HCT116 (cell line): ENCODE measurements around the gene USP24. TPM values are rescaled to one million over a fixed set of nuclear protein-coding genes. Genes with fewer than 3 reads are reported as not detected.

Experiments
- ATAC-seq: fragments of 200-7000 bp; cut with Tn5 transposase; 2 replicates; pipeline ENCODE4 v1.9.1; 2020; ENCODE audit warnings: mild to moderate bottlenecking, moderate library complexity
- BruUV-seq: library from RNA; stranded (reverse); fragments of 400-500 nt; replicated peaks from 2 replicates; lab custom pipeline; 2021; lab: Mats Ljungman, UMichigan
- CTCF ChIA-PET: fragments of 300-600 bp; sonication (Branson Sonifier 250); formaldehyde crosslinking; loops from one replicate; lab custom pipeline; 2021; ENCODE audit warnings: antibody characterized with exemption; lab: Charles Lee
- POLR2A ChIA-PET: fragments of 300-600, 350-600 bp; sonication (Branson Sonifier 250); formaldehyde crosslinking; loops from one replicate; lab custom pipeline; 2021; ENCODE audit warnings: antibody characterized with exemption; lab: Charles Lee
- RAD21 ChIA-PET, 2 experiments: fragments of 300-600 bp; sonication (Branson Sonifier 250); formaldehyde crosslinking; loops; one replicate each; lab custom pipeline; 2023; ENCODE audit warnings: low total read pairs in 2 of 2; ENCODE audit not compliant: uncharacterized antibody in 2 of 2, unreplicated experiment in 2 of 2, low non-redundant PET in 1 of 2; lab: Charles Lee
- DNase-seq: peaks from one replicate; pipeline ENCODE4 v3.0.0-alpha.2; 2010; ENCODE audit warnings: low read depth, low spot score
- H2AFZ ChIP-seq: fragments of 200-600 bp; shearing (Covaris generic), sonication (generic); 2 replicates; pipeline ENCODE4 v1.6.1; 2017; ENCODE audit warnings: low read depth, mixed run types, mixed read lengths, antibody characterized with exemption, low read length; ENCODE audit not compliant: poor library complexity, severe bottlenecking
- H3K27ac ChIP-seq: 2 replicates; pipeline ENCODE4 v1.5.1; 2012; ENCODE audit warnings: low read depth, low read length
- H3K27me3 ChIP-seq: fragments of 200-600 bp; sonication (generic); 2 replicates; pipeline ENCODE4 v1.6.1; 2016; ENCODE audit warnings: mixed run types, low read length, mixed read lengths; ENCODE audit not compliant: insufficient read depth
- H3K36me3 ChIP-seq, 2 experiments: fragments of 200-500 bp in 1 of 2; fragments of 200-600 bp in 1 of 2; sonication (Bioruptor generic) in 1 of 2; sonication (generic) in 1 of 2; 2 replicates each; pipeline versions ENCODE4 v1.5.1 to v1.6.1; 2014 to 2016; ENCODE audit warnings: low read length in 2 of 2, inconsistent platforms in 1 of 2, mixed read lengths in 1 of 2, mixed run types in 1 of 2; ENCODE audit not compliant: insufficient read depth in 2 of 2, control insufficient read depth in 1 of 2
- H3K4me1 ChIP-seq, 2 experiments: fragments of 200-600 bp in 1 of 2; sonication (generic) in 1 of 2; 2 replicates each; pipeline versions ENCODE4 v1.5.1 to v1.6.1; 2012 to 2017; ENCODE audit warnings: low read length in 2 of 2, inconsistent platforms in 1 of 2, mild to moderate bottlenecking in 1 of 2, mixed read lengths in 1 of 2, mixed run types in 1 of 2, moderate library complexity in 1 of 2; ENCODE audit not compliant: insufficient read depth in 2 of 2, control insufficient read depth in 1 of 2
- H3K4me2 ChIP-seq: fragments of 200-600 bp; sonication (generic); 2 replicates; pipeline ENCODE4 v1.6.1; 2017; ENCODE audit warnings: mixed run types, low read length, mixed read lengths
- H3K4me3 ChIP-seq, 2 experiments: fragments of 200-600 bp in 1 of 2; sonication (generic) in 1 of 2; replicated peaks in 1 of 2; 2 replicates each; pipeline ENCODE4 v1.5.1; 2011 to 2016; ENCODE audit warnings: low read length in 2 of 2, control low read depth in 1 of 2, low read depth in 1 of 2, mild to moderate bottlenecking in 1 of 2, mixed read lengths in 1 of 2, mixed run types in 1 of 2
- H3K79me2 ChIP-seq: fragments of 200-600 bp; sonication (generic); 2 replicates; pipeline ENCODE4 v1.6.1; 2017; ENCODE audit warnings: mild to moderate bottlenecking, mixed run types, low read length, moderate library complexity, mixed read lengths; ENCODE audit not compliant: insufficient read depth
- H3K9ac ChIP-seq: fragments of 200-600 bp; sonication (generic); 2 replicates; pipeline ENCODE4 v1.6.1; 2016; ENCODE audit warnings: low read length, mixed read lengths
- H3K9me2 ChIP-seq: fragments of 200-600 bp; sonication (generic), shearing (Covaris generic); 2 replicates; pipeline ENCODE4 v1.6.1; 2017; ENCODE audit warnings: mixed run types, mild to moderate bottlenecking, moderate library complexity; ENCODE audit not compliant: insufficient read depth
- H3K9me3 ChIP-seq, 2 experiments: fragments of 200-500 bp in 1 of 2; fragments of 200-600 bp in 1 of 2; sonication (Bioruptor generic) in 1 of 2; sonication (generic) in 1 of 2; 2 replicates each; pipeline ENCODE4 v1.6.1; 2014 to 2017; ENCODE audit warnings: low read length in 2 of 2, mixed read lengths in 2 of 2, inconsistent platforms in 1 of 2, low read depth in 1 of 2, mild to moderate bottlenecking in 1 of 2, mixed run types in 1 of 2, moderate library complexity in 1 of 2; ENCODE audit not compliant: control insufficient read depth in 1 of 2, insufficient read depth in 1 of 2
- H4K20me1 ChIP-seq: fragments of 200-600 bp; sonication (generic), shearing (Covaris generic); 2 replicates; pipeline ENCODE4 v1.6.1; 2017; ENCODE audit warnings: mixed run types, mild to moderate bottlenecking, moderate library complexity; ENCODE audit not compliant: insufficient read depth
- CEBPB ChIP-seq: IDR thresholded peaks from 2 replicates; pipeline ENCODE4 v1.6.1; 2012; ENCODE audit warnings: low read depth
- EZH2phosphoT487 ChIP-seq: fragments of 200-600 bp; IDR thresholded peaks from 2 replicates; pipeline ENCODE4 v1.6.1; 2018; ENCODE audit warnings: antibody characterized with exemption, borderline replicate concordance
- JUND ChIP-seq: IDR thresholded peaks from 2 replicates; pipeline ENCODE4 v1.6.1; 2012
- REST ChIP-seq: IDR thresholded peaks from 2 replicates; pipeline ENCODE4 v1.6.1; 2012; ENCODE audit warnings: low read depth
- ZNF274 ChIP-seq: fragments of 200-500 bp; sonication (Bioruptor generic); IDR thresholded peaks from 2 replicates; pipeline ENCODE4 v1.6.1; 2014; ENCODE audit warnings: mild to moderate bottlenecking, low read depth, low read length, inconsistent platforms
- intact Hi-C: fragments of 100-400 bp; cut with micrococcal nuclease; formaldehyde crosslinking; loops from 2 replicates; pipeline ENCODE4 v1.10.0; 2022
- total RNA-seq: library from RNA; stranded (reverse); gene quantifications from one replicate; pipeline ENCODE4 v1.2.1, GENCODE V29; 2021; ENCODE audit not compliant: unreplicated experiment

Gene USP24
- total RNA-seq, 1 experiment from 2014 or later = 34.2 TPM

- Histone ChIP-seq H3K9me2 (no peaks in the 10 kb centered on the region), H3K9ac (no peak overlapping the region), H3K27ac (no peak overlapping the region), H4K20me1 (no peaks in the 10 kb centered on the region), H3K9me3 (no peaks in the 10 kb centered on the region), H3K79me2 (no peaks in the 10 kb centered on the region), H2AFZ (no peak overlapping the region), H3K27me3 (no peaks in the 10 kb centered on the region), H3K4me1 (no peaks in the 10 kb centered on the region), H3K4me2 (no peak overlapping the region), H3K4me3 (no peak overlapping the region), H3K36me3 (peaks cover 37 to 38% of the 10 kb centered on the region in 2 experiments)
- BruUV-seq = no TSS peak
- ATAC-seq = peak; percentile 10; the same call in 1 of the 2 replicates
- POLR2A ChIA-PET = no interaction called here
- intact Hi-C loops = loop anchor here (1.0 to 10.0 kb wide), 5 partner anchors 72 to 1575 kb away; no protein-coding TSS in a partner anchor
- TF ChIP-seq CEBPB (no peak), EZH2phosphoT487 (no peak), REST (no peak), ZNF274 (no peak), JUND (no peak)
- RAD21 ChIA-PET = no interaction called here
- CTCF ChIA-PET = interaction anchor here (1.5 kb wide), 1 partner anchor 137 kb away, joined by 3 read pairs; no protein-coding TSS in a partner anchor
- no peak for DNase-seq
Observed at GRCh38 chr1:55140137-55140536, 75.0 kb downstream of the USP24 start.

GRCh38 chr1:55138823-55139222 is 76.3 kb downstream of the USP24 start:
- intact Hi-C loops = no loop called here
- no peak overlapping the region for H2AFZ ChIP-seq
- ATAC-seq (no peak), DNase-seq (no peak)
- no peaks in the 10 kb centered on the region for H3K9me3 ChIP-seq
- H3K9ac ChIP-seq = no peak overlapping the region
- no peak overlapping the region for H3K27ac ChIP-seq
- POLR2A ChIA-PET = no interaction called here
- no peaks in the 10 kb centered on the region for H3K79me2 ChIP-seq
- no peak overlapping the region for H3K4me2 ChIP-seq
- H3K9me2 ChIP-seq = no peaks in the 10 kb centered on the region
- RAD21 ChIA-PET = no interaction called here
- CTCF ChIA-PET = no interaction called here
- no peaks in the 10 kb centered on the region for H3K4me1 ChIP-seq
- H3K27me3 ChIP-seq = no peaks in the 10 kb centered on the region
- H3K36me3 ChIP-seq = peaks cover 39 to 46% of the 10 kb centered on the region in 2 experiments
- no peak for TF ChIP-seq ZNF274
- TF ChIP-seq EZH2phosphoT487 = no peak
- BruUV-seq = no TSS peak
- H3K4me3 ChIP-seq = no peak overlapping the region
- no peaks in the 10 kb centered on the region for H4K20me1 ChIP-seq
